ENCODE measurements around the gene PDE9A. TPM values are rescaled to one million over a fixed set of nuclear protein-coding genes. Genes with fewer than 3 reads are reported as not detected.

PDE9A gene
- total RNA-seq, 1 donor from 2014 or later: 20.7 TPM

DNA sequence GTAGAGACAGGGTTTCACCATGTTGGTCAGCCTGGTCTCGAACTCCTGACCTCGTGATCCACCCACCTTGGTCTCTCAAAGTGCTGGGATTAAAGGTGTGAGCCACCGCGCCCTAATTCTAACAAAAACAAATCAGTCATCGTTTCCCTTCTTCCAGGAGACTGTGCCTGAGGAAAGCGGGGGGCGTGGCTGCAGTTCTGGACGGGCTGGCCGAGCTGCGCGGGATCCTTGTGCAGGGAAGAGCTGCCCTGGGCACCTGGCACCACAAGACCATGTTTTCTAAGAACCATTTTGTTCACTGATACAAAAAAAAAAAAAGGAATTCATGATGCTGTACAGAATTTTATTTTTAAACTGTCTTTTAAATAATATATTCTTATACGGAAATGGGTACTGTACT lies 121.7 kb downstream of the PDE9A start:
- no peak for DNase-seq (ENCODE audit: low spot score)
- Mint-ChIP-seq H3K27me3 (ENCODE audit: unreplicated experiment) (peaks cover 14% of the 10 kb centered on the region), H3K9me3 (ENCODE audit: unreplicated experiment) (no peaks in the 10 kb centered on the region), H3K36me3 (ENCODE audit: low read depth, unreplicated experiment) (peaks cover 24% of the 10 kb centered on the region), H3K27ac (ENCODE audit: unreplicated experiment) (no peak overlapping the region), H3K4me3 (ENCODE audit: unreplicated experiment) (no peak overlapping the region), H3K4me1 (ENCODE audit: unreplicated experiment) (peaks cover 11% of the 10 kb centered on the region)
- TF ChIP-seq, protein P1, sequence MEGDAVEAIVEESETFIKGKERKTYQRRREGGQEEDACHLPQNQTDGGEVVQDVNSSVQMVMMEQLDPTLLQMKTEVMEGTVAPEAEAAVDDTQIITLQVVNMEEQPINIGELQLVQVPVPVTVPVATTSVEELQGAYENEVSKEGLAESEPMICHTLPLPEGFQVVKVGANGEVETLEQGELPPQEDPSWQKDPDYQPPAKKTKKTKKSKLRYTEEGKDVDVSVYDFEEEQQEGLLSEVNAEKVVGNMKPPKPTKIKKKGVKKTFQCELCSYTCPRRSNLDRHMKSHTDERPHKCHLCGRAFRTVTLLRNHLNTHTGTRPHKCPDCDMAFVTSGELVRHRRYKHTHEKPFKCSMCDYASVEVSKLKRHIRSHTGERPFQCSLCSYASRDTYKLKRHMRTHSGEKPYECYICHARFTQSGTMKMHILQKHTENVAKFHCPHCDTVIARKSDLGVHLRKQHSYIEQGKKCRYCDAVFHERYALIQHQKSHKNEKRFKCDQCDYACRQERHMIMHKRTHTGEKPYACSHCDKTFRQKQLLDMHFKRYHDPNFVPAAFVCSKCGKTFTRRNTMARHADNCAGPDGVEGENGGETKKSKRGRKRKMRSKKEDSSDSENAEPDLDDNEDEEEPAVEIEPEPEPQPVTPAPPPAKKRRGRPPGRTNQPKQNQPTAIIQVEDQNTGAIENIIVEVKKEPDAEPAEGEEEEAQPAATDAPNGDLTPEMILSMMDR (IDR thresholded peaks at IDR 0.05; ENCODE audit: unreplicated experiment): no peak

DNA sequence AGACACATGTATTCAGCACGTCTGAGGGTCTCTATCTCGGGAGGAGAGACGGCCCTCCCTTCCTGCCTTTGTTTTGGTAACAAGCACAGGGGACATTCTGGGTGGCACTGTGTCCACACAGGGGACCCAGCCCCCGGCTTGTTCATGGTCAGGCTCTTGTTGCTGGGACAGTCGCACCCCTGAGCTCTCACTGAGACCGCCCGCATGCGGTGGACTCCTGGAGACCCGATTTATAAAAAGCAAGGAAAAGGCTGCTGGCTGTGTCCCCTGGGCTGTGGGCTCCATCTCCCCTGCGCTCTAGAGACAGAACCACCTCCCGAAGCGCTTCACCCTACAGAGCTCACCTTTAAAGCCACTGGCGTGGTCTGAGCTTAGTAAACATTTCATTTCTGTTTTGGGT lies 122.5 kb downstream of the PDE9A start:
- Mint-ChIP-seq H3K27ac (ENCODE audit: unreplicated experiment) (no peak overlapping the region), H3K4me1 (ENCODE audit: unreplicated experiment) (peaks cover 18% of the 10 kb centered on the region), H3K27me3 (ENCODE audit: unreplicated experiment) (peaks cover 11% of the 10 kb centered on the region), H3K9me3 (ENCODE audit: unreplicated experiment) (no peaks in the 10 kb centered on the region), H3K4me3 (ENCODE audit: unreplicated experiment) (no peak overlapping the region), H3K36me3 (ENCODE audit: low read depth, unreplicated experiment) (peaks cover 19% of the 10 kb centered on the region)
- DNase-seq (ENCODE audit: low spot score): no peak
- TF ChIP-seq, protein P1 (IDR thresholded peaks at IDR 0.05; ENCODE audit: unreplicated experiment): no peak

DNA sequence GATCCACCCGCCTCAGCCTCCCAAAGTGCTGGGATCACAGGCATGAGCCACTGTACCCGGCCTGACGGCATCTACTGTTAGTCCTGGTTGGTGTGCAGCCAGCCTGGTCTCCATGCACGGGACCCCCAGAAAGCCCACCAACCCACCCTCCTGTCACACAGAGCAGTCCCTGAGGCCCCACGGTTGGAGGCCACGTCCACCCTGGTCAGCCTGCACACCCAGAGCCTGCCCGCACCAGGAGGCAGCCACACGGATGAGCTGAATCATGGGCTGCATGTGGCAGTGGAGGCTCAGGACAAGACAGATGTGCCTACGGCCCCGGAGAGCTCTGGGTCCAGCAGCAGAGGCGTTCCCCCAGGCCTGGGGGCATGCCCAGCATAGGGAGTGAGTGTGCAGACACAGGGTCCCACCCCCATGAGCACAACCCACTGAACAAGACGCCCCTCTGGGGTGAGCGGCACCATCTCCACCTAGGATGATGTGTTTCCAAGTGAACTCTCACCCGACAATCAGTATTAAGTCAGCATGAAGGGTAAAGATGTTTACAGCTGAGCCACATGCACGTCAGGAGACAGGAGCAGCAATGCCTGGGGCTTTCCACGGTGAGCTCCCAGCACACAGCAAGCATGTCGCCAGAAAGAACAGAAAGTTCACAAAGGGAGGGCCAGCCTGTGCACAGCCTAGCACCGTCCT lies 123.8 kb downstream of the PDE9A start:
- Mint-ChIP-seq H3K27me3 (ENCODE audit: unreplicated experiment) (peaks cover 10% of the 10 kb centered on the region), H3K36me3 (ENCODE audit: low read depth, unreplicated experiment) (peaks cover 15% of the 10 kb centered on the region), H3K4me1 (ENCODE audit: unreplicated experiment) (peaks cover 26% of the 10 kb centered on the region), H3K27ac (ENCODE audit: unreplicated experiment) (no peak overlapping the region), H3K9me3 (ENCODE audit: unreplicated experiment) (no peaks in the 10 kb centered on the region), H3K4me3 (ENCODE audit: unreplicated experiment) (no peak overlapping the region)
- TF ChIP-seq, protein P1 (IDR thresholded peaks at IDR 0.05; ENCODE audit: unreplicated experiment): no peak
- DNase-seq (ENCODE audit: low spot score): no peak

DNA sequence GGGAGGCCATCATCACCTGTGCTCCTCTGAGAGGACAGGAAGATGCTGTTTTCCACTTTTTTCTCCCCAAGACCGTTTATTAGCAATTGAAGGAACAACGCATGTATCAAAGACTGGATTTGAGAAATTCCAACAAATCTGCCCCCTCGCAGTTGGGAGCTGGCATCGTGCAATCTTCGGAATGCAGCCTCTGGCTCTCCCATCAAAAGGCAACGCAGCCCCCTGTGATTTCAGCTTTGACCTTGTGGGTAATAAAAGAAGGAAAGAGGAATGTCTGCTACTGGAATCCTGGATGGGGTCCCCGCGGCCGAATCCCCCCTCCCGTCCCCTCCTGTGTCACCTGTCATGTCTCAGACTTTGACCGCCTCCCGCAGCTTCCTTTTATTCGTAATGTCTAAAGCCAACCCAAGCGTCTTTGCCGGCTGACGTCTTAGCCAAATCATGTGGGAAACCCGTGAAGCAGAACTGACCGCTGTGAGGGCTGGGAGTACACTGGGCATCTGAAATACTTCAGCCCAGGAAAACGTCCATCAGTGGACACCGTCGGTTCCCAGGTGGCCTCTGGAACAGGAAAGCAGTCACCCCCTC lies 124.4 kb downstream of the PDE9A start:
- TF ChIP-seq, protein P1 (IDR thresholded peaks at IDR 0.05; ENCODE audit: unreplicated experiment): no peak
- Mint-ChIP-seq H3K27me3 (ENCODE audit: unreplicated experiment) (peaks cover 8% of the 10 kb centered on the region), H3K9me3 (ENCODE audit: unreplicated experiment) (no peaks in the 10 kb centered on the region), H3K4me1 (ENCODE audit: unreplicated experiment) (peaks cover 33% of the 10 kb centered on the region), H3K4me3 (ENCODE audit: unreplicated experiment) (no peak overlapping the region), H3K36me3 (ENCODE audit: low read depth, unreplicated experiment) (peaks cover 11% of the 10 kb centered on the region), H3K27ac (ENCODE audit: unreplicated experiment) (no peak overlapping the region)
- no peak for DNase-seq (ENCODE audit: low spot score)

DNA sequence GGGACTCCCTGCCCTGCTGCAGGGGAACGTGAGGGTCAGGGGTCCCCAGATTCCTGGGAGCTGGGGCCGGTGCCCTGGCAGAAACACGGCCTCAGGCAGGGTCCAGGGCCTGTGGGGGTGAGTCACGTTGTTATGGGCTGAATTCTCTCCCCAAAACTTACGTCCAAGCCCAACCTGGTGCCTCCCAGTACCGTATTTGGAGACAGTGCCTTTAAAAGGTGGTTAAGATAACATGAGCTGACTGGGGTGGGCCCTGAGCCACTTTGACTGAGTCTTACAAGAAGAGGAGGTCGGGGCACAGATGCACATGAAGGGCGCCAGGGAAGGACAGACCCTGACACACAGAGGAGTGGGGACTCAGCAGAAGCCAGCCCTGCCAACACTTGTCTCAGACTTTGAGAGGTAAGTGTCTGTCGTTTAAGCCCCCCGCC lies 126.0 kb downstream of the PDE9A start:
- Mint-ChIP-seq H3K27ac (ENCODE audit: unreplicated experiment) (no peak overlapping the region), H3K4me3 (ENCODE audit: unreplicated experiment) (no peak overlapping the region), H3K27me3 (ENCODE audit: unreplicated experiment) (peaks cover 16% of the 10 kb centered on the region), H3K9me3 (ENCODE audit: unreplicated experiment) (no peaks in the 10 kb centered on the region), H3K4me1 (ENCODE audit: unreplicated experiment) (peaks cover 40% of the 10 kb centered on the region), H3K36me3 (ENCODE audit: low read depth, unreplicated experiment) (peaks cover 6% of the 10 kb centered on the region)
- TF ChIP-seq, protein P1 (IDR thresholded peaks at IDR 0.05; ENCODE audit: unreplicated experiment): no peak
- no peak for DNase-seq (ENCODE audit: low spot score)

All from endothelial cell (in vitro differentiated cells).